GM06990 (cell line): ENCODE results near the gene BNC2.

Experiments used
- DNase-seq: peaks from one replicate; pipeline ENCODE4 v3.0.0-alpha.2; 2011; ENCODE audit not compliant: insufficient read length; ENCODE audit errors: extremely low read depth
- H3K27me3 ChIP-seq: replicated peaks from 2 replicates; pipeline ENCODE4 v1.6.0; 2011; ENCODE audit warnings: low read length; ENCODE audit not compliant: control insufficient read depth, insufficient read depth
- H3K36me3 ChIP-seq: 2 replicates; pipeline ENCODE4 v1.5.1; 2011; ENCODE audit warnings: low read length; ENCODE audit not compliant: control insufficient read depth, insufficient read depth
- H3K4me3 ChIP-seq: replicated peaks from 2 replicates; pipeline ENCODE4 v1.5.1; 2011; ENCODE audit warnings: low read depth, mild to moderate bottlenecking, control low read depth, low read length
- CTCF ChIP-seq: IDR thresholded peaks from 2 replicates; pipeline ENCODE4 v1.5.1; 2011; ENCODE audit warnings: low read length, control low read depth, mild to moderate bottlenecking, inconsistent platforms; ENCODE audit not compliant: insufficient read depth, poor library complexity, severe bottlenecking

The BNC2 gene

DNA sequence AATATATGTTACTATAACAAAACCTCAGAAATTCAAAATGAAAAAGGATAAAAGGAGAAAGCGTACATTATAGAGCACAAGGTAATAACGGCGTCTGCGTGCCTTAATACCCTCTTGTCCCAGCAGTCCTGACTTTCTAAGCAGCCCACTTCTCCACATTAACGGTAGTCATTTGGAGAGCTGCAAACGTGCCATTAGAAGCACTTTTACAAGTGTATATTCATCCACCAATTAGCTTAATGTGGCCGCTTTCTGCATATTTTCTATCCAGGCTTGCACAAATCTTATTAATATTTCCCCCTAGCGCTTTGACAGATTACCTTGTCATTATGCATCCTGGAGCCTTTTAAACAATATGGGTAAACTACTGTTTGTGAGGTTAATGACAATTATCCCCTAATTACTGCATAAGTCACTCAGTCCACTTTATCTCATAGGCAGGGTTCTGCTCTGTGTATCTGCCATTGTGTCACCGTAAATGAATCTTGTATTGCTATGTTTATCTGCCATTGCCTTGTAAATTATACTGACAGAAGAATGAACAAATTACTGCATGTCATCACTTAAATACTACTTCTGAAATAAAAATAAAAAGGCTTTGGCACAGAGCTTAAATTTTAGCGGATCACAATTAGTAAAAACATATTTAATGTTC lies 421.3 kb downstream of the BNC2 start:
- TF ChIP-seq CTCF, result no peak
- no peak for DNase-seq

GRCh38 chr9:16447946-16448345 lies 422.5 kb downstream of the BNC2 start:
- H3K4me3 ChIP-seq, result no peak overlapping the region
- no peaks in the 10 kb centered on the region for H3K27me3 ChIP-seq
- no peaks in the 10 kb centered on the region for H3K36me3 ChIP-seq
- DNase-seq, result no peak
- no peak for TF ChIP-seq CTCF

More for the DNA sequence above, 421.3 kb downstream of the BNC2 start:
- H3K27me3 ChIP-seq, result no peaks in the 10 kb centered on the region
- H3K4me3 ChIP-seq, result no peak overlapping the region
- no peaks in the 10 kb centered on the region for H3K36me3 ChIP-seq

DNA sequence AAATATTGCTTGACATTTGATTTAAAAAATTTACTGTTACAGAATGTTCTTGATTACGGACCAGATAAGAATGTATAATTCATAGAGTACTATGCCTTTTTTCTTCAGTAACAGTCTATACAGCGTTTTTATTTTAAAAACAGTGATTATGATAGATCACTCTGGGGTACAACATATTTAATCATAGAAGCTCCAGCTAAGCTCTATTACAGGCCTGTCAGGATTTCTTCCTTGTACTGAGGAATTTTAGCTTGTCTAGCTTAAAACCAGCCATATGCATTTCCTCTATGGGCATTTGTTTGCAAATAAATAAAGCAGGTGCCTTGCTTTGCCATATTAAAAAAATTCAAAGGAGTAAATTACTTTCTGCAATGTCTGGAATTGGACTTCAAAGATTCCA lies 423.8 kb downstream of the BNC2 start:
- H3K36me3 ChIP-seq, result no peaks in the 10 kb centered on the region
- H3K4me3 ChIP-seq, result no peak overlapping the region
- no peak for DNase-seq
- no peak for TF ChIP-seq CTCF
- no peaks in the 10 kb centered on the region for H3K27me3 ChIP-seq

DNA sequence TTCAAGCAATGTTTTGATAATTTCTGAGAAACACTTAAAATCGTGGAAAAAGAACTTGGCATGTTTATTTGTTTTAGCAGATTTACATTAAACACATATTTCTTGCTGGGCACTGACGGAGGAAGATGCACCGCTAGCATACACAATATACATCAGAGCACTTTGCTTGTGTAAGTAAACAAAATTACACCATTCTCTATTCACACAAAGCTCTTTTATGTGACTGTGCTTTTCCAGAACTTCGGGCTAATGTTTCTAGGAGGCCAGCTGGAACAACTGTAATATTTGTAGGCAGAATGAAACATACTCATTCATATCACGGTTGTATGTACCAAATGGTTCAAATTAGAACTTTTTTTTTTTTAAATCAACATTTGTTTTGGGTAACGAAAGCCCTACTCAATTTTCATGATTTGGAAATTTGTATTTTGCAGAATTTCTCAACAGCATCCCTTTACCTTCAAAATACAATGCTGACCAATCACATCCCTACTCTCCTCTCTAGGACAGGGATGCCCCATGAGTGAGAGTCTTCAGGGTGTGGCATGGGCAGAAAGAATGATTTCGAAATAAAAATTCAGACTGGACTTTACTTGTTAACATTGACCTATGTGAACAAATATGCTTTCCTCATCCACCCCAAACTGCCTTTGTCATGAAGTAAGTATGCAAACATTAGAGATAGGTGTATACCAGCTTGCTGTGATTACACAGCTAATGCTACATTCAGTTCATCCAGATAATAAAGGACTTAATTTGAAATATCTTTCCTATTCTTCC lies 425.1 kb downstream of the BNC2 start:
- Histone ChIP-seq H3K27me3 (no peaks in the 10 kb centered on the region), H3K36me3 (no peaks in the 10 kb centered on the region), H3K4me3 (no peak overlapping the region)
- no peak for DNase-seq
- TF ChIP-seq CTCF, result no peak

- H3K4me3 ChIP-seq, result no peak overlapping the region
- no peaks in the 10 kb centered on the region for H3K36me3 ChIP-seq
- no peak for DNase-seq
- no peaks in the 10 kb centered on the region for H3K27me3 ChIP-seq
- TF ChIP-seq CTCF, result no peak
These were observed 427.8 kb downstream of the BNC2 start for GRCh38 chr9:16442622-16443021.
